Tibial artery (tissue), 4 donors: ENCODE data around the gene TTN.

Source experiments
- DNase-seq, 2 donors: peaks; one replicate each; pipeline ENCODE4 v3.0.0-alpha.2; 2019
- H3K27ac ChIP-seq, 2 donors: fragments of 200-600 bp; sonication (generic) in 1 of 2; 1 replicate in 1 of 2; 2 replicates in 1 of 2; pipeline ENCODE4 v1.5.1; 2018 to 2019; ENCODE audit warnings: mild to moderate bottlenecking in 1 of 2
- H3K27me3 ChIP-seq, 2 donors: fragments of 200-600 bp; sonication (generic) in 1 of 2; one replicate each; pipeline versions ENCODE4 v1.5.1 to v1.6.0; 2016 to 2019
- H3K36me3 ChIP-seq, 3 donors: fragments of 200-600 bp; sonication (generic) in 2 of 3; one replicate each; pipeline ENCODE4 v1.5.1; 2016 to 2019; ENCODE audit warnings: mild to moderate bottlenecking in 2 of 3
- H3K4me1 ChIP-seq, 4 donors: fragments of 200-600 bp; sonication (generic) in 2 of 4; 1 replicate in 3 of 4; 2 replicates in 1 of 4; pipeline ENCODE4 v1.5.1; 2016 to 2019
- H3K4me3 ChIP-seq, 2 donors: fragments of 200-600 bp; sonication (generic) in 1 of 2; 1 replicate in 1 of 2; 2 replicates in 1 of 2; pipeline ENCODE4 v1.5.1; 2018 to 2019; ENCODE audit warnings: mild to moderate bottlenecking in 2 of 2
- H3K9me3 ChIP-seq, 3 donors: fragments of 200-600 bp; sonication (generic) in 1 of 3; one replicate each; pipeline ENCODE4 v1.5.1; 2016 to 2019
- CTCF ChIP-seq, 2 experiments: fragments of 200-600 bp in 1 of 2; fragments of 450-650 bp in 1 of 2; IDR thresholded peaks; one replicate each; pipeline ENCODE4 v1.5.1; 2017 to 2019; ENCODE audit warnings: antibody characterized with exemption in 2 of 2, mild to moderate bottlenecking in 1 of 2, moderate library complexity in 1 of 2
- intact Hi-C: fragments of 100-400 bp; cut with DNase I; formaldehyde crosslinking; loops from one replicate; pipeline ENCODE4 v1.15.0; 2023; ENCODE audit warnings: low total_unique reads

Gene TTN

GRCh38 chr2:178830451-178830850, 23.2 kb upstream of the TTN start:
- H3K27ac ChIP-seq = no peak overlapping the region
- intact Hi-C loops = no loop called here
- no peak for TF ChIP-seq CTCF (IDR thresholded peaks at IDR 0.05)
- no peaks in the 10 kb centered on the region for H3K27me3 ChIP-seq
- no peak overlapping the region for H3K4me3 ChIP-seq
- DNase-seq = no peak
- H3K4me1 ChIP-seq = peaks cover 0 to 31% (median 5%) of the 10 kb centered on the region in 4 donors
- no peaks in the 10 kb centered on the region for H3K9me3 ChIP-seq
- no peaks in the 10 kb centered on the region for H3K36me3 ChIP-seq

- Histone ChIP-seq H3K36me3 (no peaks in the 10 kb centered on the region), H3K4me3 (no peak overlapping the region), H3K4me1 (peaks cover 0 to 31% (median 5%) of the 10 kb centered on the region in 4 donors), H3K27me3 (no peaks in the 10 kb centered on the region), H3K9me3 (no peaks in the 10 kb centered on the region), H3K27ac (no peak overlapping the region)
- no peak for TF ChIP-seq CTCF (IDR thresholded peaks at IDR 0.05)
- intact Hi-C loops = no loop called here
- no peak for DNase-seq
Measured at GRCh38 chr2:178829981-178830380, 22.8 kb upstream of the TTN start.

- intact Hi-C loops = no loop called here
- no peak overlapping the region for H3K4me3 ChIP-seq
- H3K4me1 ChIP-seq = peaks cover 0 to 31% (median 5%) of the 10 kb centered on the region in 4 donors
- DNase-seq = no peak
- TF ChIP-seq CTCF (IDR thresholded peaks at IDR 0.05) = no peak
- no peaks in the 10 kb centered on the region for H3K36me3 ChIP-seq
- H3K9me3 ChIP-seq = no peaks in the 10 kb centered on the region
- no peak overlapping the region for H3K27ac ChIP-seq
- no peaks in the 10 kb centered on the region for H3K27me3 ChIP-seq
Measured at GRCh38 chr2:178829299-178829960, 22.2 kb upstream of the TTN start.

GRCh38 chr2:178828486-178828881, 21.3 kb upstream of the TTN start:
- DNase-seq = no peak
- intact Hi-C loops = no loop called here
- no peak for TF ChIP-seq CTCF (IDR thresholded peaks at IDR 0.05)
- Histone ChIP-seq H3K4me3 (peak overlapping the region in 1 of 2 donors; percentile 14), H3K4me1 (peaks cover 0 to 31% (median 5%) of the 10 kb centered on the region in 4 donors), H3K36me3 (no peaks in the 10 kb centered on the region), H3K27me3 (no peaks in the 10 kb centered on the region), H3K27ac (peak overlapping the region; percentile 39 to 41), H3K9me3 (no peaks in the 10 kb centered on the region)

- H3K4me1 ChIP-seq = peaks cover 0 to 31% (median 5%) of the 10 kb centered on the region in 4 donors
- H3K4me3 ChIP-seq = peak overlapping the region; percentile 14 to 21
- intact Hi-C loops = no loop called here
- peak in 1 of 2 donors; percentile 45 for DNase-seq
- H3K36me3 ChIP-seq = no peaks in the 10 kb centered on the region
- H3K27me3 ChIP-seq = no peaks in the 10 kb centered on the region
- TF ChIP-seq CTCF (IDR thresholded peaks at IDR 0.05) = no peak
- H3K27ac ChIP-seq = peak overlapping the region; percentile 39 to 41
- H3K9me3 ChIP-seq = no peaks in the 10 kb centered on the region
Measured at GRCh38 chr2:178827739-178828485, 20.7 kb upstream of the TTN start.
